Endothelial cell of umbilical vein (primary cell): ENCODE data around the gene NDST3. TPM values are rescaled to one million over a fixed set of nuclear protein-coding genes. Genes with fewer than 3 reads are reported as not detected.

Source experiments
- BruUV-seq: library from RNA; stranded (reverse); fragments of 400-500 nt; replicated peaks from 2 replicates; lab custom pipeline; 2021; lab: Mats Ljungman, UMichigan
- CTCF ChIA-PET: fragments of 300-600, 350-600 bp; sonication (Branson Sonifier 250); formaldehyde crosslinking; loops from one replicate; lab custom pipeline; 2021; ENCODE audit warnings: antibody characterized with exemption, inconsistent platforms; lab: Charles Lee
- POLR2A ChIA-PET: fragments of 300-600, 350-600 bp; sonication (Branson Sonifier 250); formaldehyde crosslinking; loops from one replicate; lab custom pipeline; 2021; ENCODE audit warnings: antibody characterized with exemption, inconsistent platforms; lab: Charles Lee
- DNase-seq: peaks from one replicate; pipeline ENCODE4 v3.0.0-alpha.2; 2011; ENCODE audit warnings: low read depth, low spot score
- FAIRE-seq: peaks from 2 replicates; lab custom pipeline; 2011; peaks lifted over from hg19 to GRCh38; lab: Jason Lieb, UNC
- H2AFZ ChIP-seq: 2 replicates; pipeline ENCODE4 v1.6.0; 2012; ENCODE audit warnings: low read depth, low read length, control low read depth, inconsistent platforms
- H3K27ac ChIP-seq: 2 replicates; pipeline ENCODE4 v1.5.1; 2011; ENCODE audit warnings: low read depth, mild to moderate bottlenecking, control low read depth, low read length, moderate library complexity; ENCODE audit not compliant: insufficient read depth
- H3K27me3 ChIP-seq, 2 experiments: 2 replicates each; pipeline versions ENCODE4 v1.6.0 to v1.6.1; 2011; ENCODE audit warnings: low read length in 2 of 2, mixed read lengths in 1 of 2; ENCODE audit not compliant: control insufficient read depth in 2 of 2, insufficient read depth in 2 of 2
- H3K36me3 ChIP-seq, 2 experiments: 2 replicates in 1 of 2; 3 replicates in 1 of 2; pipeline ENCODE4 v1.5.1; 2011; ENCODE audit warnings: low read length in 2 of 2, mild to moderate bottlenecking in 1 of 2, moderate library complexity in 1 of 2; ENCODE audit not compliant: control insufficient read depth in 2 of 2, insufficient read depth in 2 of 2; ENCODE audit errors: extremely low read depth in 1 of 2
- H3K4me1 ChIP-seq: 3 replicates; pipeline ENCODE4 v1.5.1; 2011; ENCODE audit warnings: mild to moderate bottlenecking, low read length; ENCODE audit not compliant: control insufficient read depth, insufficient read depth; ENCODE audit errors: extremely low read depth
- H3K4me2 ChIP-seq: 2 replicates; pipeline ENCODE4 v1.6.1; 2011; ENCODE audit warnings: low read length, control low read depth, mixed read lengths; ENCODE audit not compliant: insufficient read depth
- H3K4me3 ChIP-seq, 3 experiments: fragments of 200-600 bp in 1 of 3; sonication (generic), shearing (Covaris generic) in 1 of 3; replicated peaks in 1 of 3; 2 replicates each; pipeline ENCODE4 v1.5.1; 2011 to 2016; ENCODE audit warnings: control low read depth in 3 of 3, low read length in 3 of 3, mild to moderate bottlenecking in 2 of 3, inconsistent platforms in 1 of 3, low read depth in 1 of 3, moderate library complexity in 1 of 3; ENCODE audit not compliant: insufficient read depth in 1 of 3
- H3K79me2 ChIP-seq: 2 replicates; pipeline ENCODE4 v1.6.0; 2012; ENCODE audit warnings: low read length, inconsistent platforms; ENCODE audit not compliant: control insufficient read depth, insufficient read depth
- H3K9ac ChIP-seq: replicated peaks from 2 replicates; pipeline ENCODE3; 2011; ENCODE audit warnings: low read length, control low read depth; ENCODE audit not compliant: insufficient read depth; ENCODE audit errors: extremely low read depth
- H3K9me1 ChIP-seq: replicated peaks from 3 replicates; pipeline ENCODE4 v1.6.0; 2011; ENCODE audit warnings: mild to moderate bottlenecking, low read length; ENCODE audit not compliant: control insufficient read depth, insufficient read depth; ENCODE audit errors: extremely low read depth
- H3K9me3 ChIP-seq: replicated peaks from 2 replicates; pipeline ENCODE4 v1.5.1; 2012; ENCODE audit warnings: low read length, inconsistent platforms; ENCODE audit not compliant: control insufficient read depth, insufficient read depth
- H4K20me1 ChIP-seq: replicated peaks from 2 replicates; pipeline ENCODE3; 2011; ENCODE audit warnings: mild to moderate bottlenecking, low read length; ENCODE audit not compliant: control insufficient read depth, insufficient read depth; ENCODE audit errors: extremely low read depth
- CTCF ChIP-seq, 2 donors: IDR thresholded peaks; 1 replicate in 1 of 2; 2 replicates in 1 of 2; pipeline ENCODE4 v1.5.1; 2011; ENCODE audit warnings: low read length in 2 of 2, mild to moderate bottlenecking in 2 of 2, moderate library complexity in 2 of 2, control low read depth in 1 of 2, inconsistent platforms in 1 of 2, low read depth in 1 of 2; ENCODE audit not compliant: insufficient read depth in 1 of 2; ENCODE audit errors: extremely low read depth in 1 of 2
- EZH2 ChIP-seq: IDR thresholded peaks from 2 replicates; pipeline ENCODE4 v1.6.1; 2012; ENCODE audit warnings: borderline replicate concordance, low read depth, mild to moderate bottlenecking, moderate library complexity, low read length, inconsistent platforms; ENCODE audit not compliant: severe bottlenecking
- FOS ChIP-seq: IDR thresholded peaks from 2 replicates; pipeline ENCODE4 v1.6.1; 2011; ENCODE audit warnings: mild to moderate bottlenecking, low read length, moderate library complexity, borderline replicate concordance; ENCODE audit not compliant: insufficient read depth
- GATA2 ChIP-seq: IDR thresholded peaks from 2 replicates; pipeline ENCODE4 v1.7.0; 2011; ENCODE audit warnings: low read depth, mild to moderate bottlenecking, moderate library complexity, mixed read lengths, low read length; ENCODE audit not compliant: insufficient read length, insufficient read depth
- JUN ChIP-seq: IDR thresholded peaks from 2 replicates; pipeline ENCODE4 v1.6.1; 2011; ENCODE audit warnings: borderline replicate concordance, low read depth; ENCODE audit not compliant: insufficient read length, insufficient read depth
- MAX ChIP-seq: IDR thresholded peaks from 2 replicates; pipeline ENCODE4 v1.6.1; 2011; ENCODE audit not compliant: insufficient read depth, insufficient read length
- MYC ChIP-seq: IDR thresholded peaks from one replicate; pipeline ENCODE4 v1.6.1; 2011; ENCODE audit warnings: mild to moderate bottlenecking, low read depth, low read length
- POLR2A ChIP-seq: IDR thresholded peaks from 2 replicates; pipeline ENCODE4 v1.6.1; 2012; ENCODE audit warnings: low read depth, mild to moderate bottlenecking, control low read depth, low read length
- POLR2AphosphoS5 ChIP-seq: IDR thresholded peaks from 2 replicates; pipeline ENCODE4 v1.6.1; 2012; ENCODE audit warnings: low read depth, mild to moderate bottlenecking, control low read depth, low read length, moderate library complexity; ENCODE audit not compliant: insufficient read depth
- dilution Hi-C: fragments of 300-500 bp; cut with MboI; formaldehyde crosslinking; loops from one replicate; pipeline ENCODE4 v1.15.0; 2019; ENCODE audit warnings: low sequenced_read_pairs; ENCODE audit not compliant: extremely low pct_ligation_motif_present
- intact Hi-C: fragments of 100-400 bp; cut with micrococcal nuclease; formaldehyde crosslinking; loops from one replicate; pipeline ENCODE4 v1.10.0; 2022
- polyA plus RNA-seq, 4 experiments: library from polyadenylated mRNA; depleted of rRNA in 3 of 4; stranded (reverse) in 3 of 4; unstranded in 1 of 4; fragments of >200 nt; gene quantifications; 2 replicates each; pipeline versions ENCODE4 v1.2.1 to v1.2.3, GENCODE V29; 2011 to 2012; ENCODE audit warnings: missing spikeins in 1 of 4
- total RNA-seq: library from RNA; stranded (reverse); gene quantifications from 2 replicates; pipeline ENCODE4 v1.2.3, GENCODE V29; 2021

The NDST3 gene
- total and polyA plus RNA-seq, 2 donors (not counting 3 experiments of a cell fraction or from before 2014, with no cell fraction given): 0.04 TPM; not detected in 1

DNA sequence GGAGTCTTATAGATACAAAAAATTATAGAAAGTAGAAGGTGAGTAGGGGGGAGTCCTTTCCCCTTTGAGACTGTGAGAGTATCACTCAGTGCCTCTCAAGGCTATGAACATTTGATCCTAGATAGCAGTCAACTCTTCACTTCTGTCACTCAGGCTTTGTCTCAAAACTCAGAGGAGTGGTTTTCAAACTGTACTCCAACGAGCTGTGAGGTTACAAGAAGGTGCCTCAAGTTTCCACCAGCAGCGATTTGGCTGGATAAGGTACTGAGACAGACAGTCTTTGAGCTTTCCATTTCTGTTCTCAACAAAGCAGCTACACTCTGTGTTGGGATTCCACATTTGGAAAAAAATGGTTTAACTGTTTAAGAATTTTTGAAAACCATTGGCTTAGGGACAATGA is 48.0 kb upstream of the NDST3 start:
- no TSS peak for BruUV-seq
- no peak for FAIRE-seq
- no peaks in the 10 kb centered on the region for H3K27me3 ChIP-seq

More for the DNA sequence above, 48.0 kb upstream of the NDST3 start:
- no peak overlapping the region for H3K9ac ChIP-seq
- CTCF ChIA-PET: no interaction called here
- no peak overlapping the region for H3K4me3 ChIP-seq
- H3K9me1 ChIP-seq: no peaks in the 10 kb centered on the region
- H3K36me3 ChIP-seq: no peaks in the 10 kb centered on the region
- TF ChIP-seq CTCF (IDR thresholded peaks at IDR 0.05; ENCODE audit: extremely low read depth in 1 of 2, insufficient read depth in 1 of 2, low read depth in 1 of 2, low read length in 2 of 2): no peak
- no peak for TF ChIP-seq POLR2A
- TF ChIP-seq MYC: no peak
- no peak for TF ChIP-seq FOS
- no peak for TF ChIP-seq POLR2AphosphoS5
- no peak for TF ChIP-seq MAX
- TF ChIP-seq JUN: no peak
- TF ChIP-seq GATA2: no peak
- TF ChIP-seq EZH2: no peak
- H3K9me3 ChIP-seq: no peaks in the 10 kb centered on the region
- POLR2A ChIA-PET: no interaction called here
- intact Hi-C loops (no loop called here), dilution Hi-C loops (no loop called here)
- no peak overlapping the region for H2AFZ ChIP-seq
- H3K4me2 ChIP-seq: no peak overlapping the region
- no peak overlapping the region for H3K27ac ChIP-seq
- no peaks in the 10 kb centered on the region for H4K20me1 ChIP-seq
- H3K79me2 ChIP-seq: no peaks in the 10 kb centered on the region
- no peaks in the 10 kb centered on the region for H3K4me1 ChIP-seq
- no peak for DNase-seq
